Subcutaneous abdominal adipose tissue (tissue), 5 donors: Measurements from ENCODE around the gene FANCI.
"Not testable (repeated sequence)": the region's sequence is repeated elsewhere in the genome, so short reads cannot be mapped to it uniquely, and the experiment has no call there.

Source experiments
- H3K27ac ChIP-seq: one replicate; pipeline ENCODE4 v1.7.0; 2013; ENCODE audit warnings: low read depth, mild to moderate bottlenecking, inconsistent platforms, low read length, moderate library complexity
- H3K27me3 ChIP-seq, 5 donors: one replicate each; pipeline ENCODE4 v1.7.0; 2013; ENCODE audit warnings: low read length in 5 of 5, inconsistent platforms in 1 of 5; ENCODE audit not compliant: control insufficient read depth in 5 of 5, insufficient read depth in 4 of 5
- H3K36me3 ChIP-seq, 5 donors: one replicate each; pipeline ENCODE4 v1.7.0; 2013; ENCODE audit warnings: low read length in 5 of 5; ENCODE audit not compliant: control insufficient read depth in 5 of 5, insufficient read depth in 5 of 5
- H3K4me1 ChIP-seq, 5 donors: one replicate each; pipeline ENCODE4 v1.7.0; 2013; ENCODE audit warnings: low read length in 5 of 5, mild to moderate bottlenecking in 3 of 5, moderate library complexity in 1 of 5; ENCODE audit not compliant: control insufficient read depth in 5 of 5, insufficient read depth in 5 of 5
- H3K4me3 ChIP-seq, 5 donors: one replicate each; pipeline ENCODE4 v1.7.0; 2013; ENCODE audit warnings: low read length in 5 of 5, low read depth in 1 of 5
- H3K9ac ChIP-seq, 5 donors: one replicate each; pipeline ENCODE4 v1.7.0; 2013; ENCODE audit warnings: low read length in 5 of 5, mild to moderate bottlenecking in 4 of 5, moderate library complexity in 3 of 5
- H3K9me3 ChIP-seq, 5 donors: one replicate each; pipeline ENCODE4 v1.7.0; 2013; ENCODE audit warnings: low read length in 5 of 5; ENCODE audit not compliant: control insufficient read depth in 5 of 5
- donor health status: healthy.
- donor health status: healthy.
- donor health status: healthy.
- donor health status: healthy.
- donor health status: healthy.

Gene FANCI

DNA sequence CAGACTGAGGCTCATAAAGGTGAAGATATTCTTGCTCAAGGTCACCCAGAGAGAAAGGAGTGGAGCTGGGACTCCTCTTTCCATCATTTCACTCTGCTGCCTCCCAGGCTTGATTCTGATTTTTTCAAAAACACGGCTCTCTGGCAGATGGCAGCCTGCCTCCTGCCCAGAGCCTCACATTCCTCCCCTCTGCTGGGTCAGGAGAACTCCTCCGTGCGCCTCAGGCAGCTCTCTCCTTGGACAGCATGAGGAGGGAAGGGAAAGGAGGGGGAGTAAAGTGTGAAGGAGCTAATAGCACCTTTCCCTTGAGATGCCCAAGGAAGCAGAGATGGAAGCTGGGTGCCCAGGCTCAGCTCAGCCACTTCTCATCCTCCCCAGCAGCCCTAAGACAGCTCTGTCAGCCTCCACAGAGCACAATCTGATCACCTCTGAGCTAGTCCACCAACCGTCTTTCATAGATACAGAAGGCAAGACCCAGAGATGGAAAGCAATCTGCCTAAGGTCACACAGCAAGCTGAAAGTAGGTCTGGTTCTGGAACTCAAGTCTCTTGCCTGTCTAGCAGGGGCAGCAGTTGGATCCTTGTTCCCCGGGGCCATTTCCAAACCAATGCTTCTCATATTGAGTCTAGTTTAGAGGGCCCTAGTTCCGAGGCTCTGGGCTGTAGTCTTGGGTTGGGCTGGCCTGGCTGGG lies 25.9 kb upstream of the FANCI start:
- peaks cover 0 to 5% (median 0%) of the 10 kb centered on the region in 5 donors for H3K4me1 ChIP-seq
- H3K27ac ChIP-seq: no peak overlapping the region
- no peaks in the 10 kb centered on the region for H3K36me3 ChIP-seq
- H3K9ac ChIP-seq: no peak overlapping the region
- no peaks in the 10 kb centered on the region for H3K9me3 ChIP-seq
- H3K27me3 ChIP-seq: no peaks in the 10 kb centered on the region
- no peak overlapping the region for H3K4me3 ChIP-seq

DNA sequence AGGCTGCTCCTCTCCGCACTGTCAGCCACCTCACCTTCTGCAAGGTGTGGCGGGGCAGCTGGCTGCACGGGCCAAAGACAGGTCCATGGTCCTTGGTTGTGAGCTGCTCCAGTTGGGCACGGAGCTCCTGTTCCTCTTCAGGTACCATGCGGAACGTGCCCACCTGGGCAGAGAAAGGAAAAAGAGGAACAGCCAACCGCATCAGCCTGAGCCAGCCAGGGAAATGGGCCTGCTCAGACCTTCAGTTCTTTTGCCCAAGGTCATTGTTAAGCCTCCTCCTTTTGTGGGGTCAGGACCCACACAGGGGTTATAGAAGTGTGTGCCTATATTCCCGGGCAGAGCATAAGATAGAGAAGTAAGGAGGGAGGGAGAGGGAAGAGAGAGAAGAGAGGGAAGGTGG lies 25.2 kb upstream of the FANCI start:
- no peaks in the 10 kb centered on the region for H3K9me3 ChIP-seq
- H3K9ac ChIP-seq: no peak overlapping the region
- H3K36me3 ChIP-seq: no peaks in the 10 kb centered on the region
- no peak overlapping the region for H3K4me3 ChIP-seq
- H3K4me1 ChIP-seq: peaks cover 0 to 5% (median 0%) of the 10 kb centered on the region in 5 donors
- H3K27me3 ChIP-seq: no peaks in the 10 kb centered on the region
- no peak overlapping the region for H3K27ac ChIP-seq

DNA sequence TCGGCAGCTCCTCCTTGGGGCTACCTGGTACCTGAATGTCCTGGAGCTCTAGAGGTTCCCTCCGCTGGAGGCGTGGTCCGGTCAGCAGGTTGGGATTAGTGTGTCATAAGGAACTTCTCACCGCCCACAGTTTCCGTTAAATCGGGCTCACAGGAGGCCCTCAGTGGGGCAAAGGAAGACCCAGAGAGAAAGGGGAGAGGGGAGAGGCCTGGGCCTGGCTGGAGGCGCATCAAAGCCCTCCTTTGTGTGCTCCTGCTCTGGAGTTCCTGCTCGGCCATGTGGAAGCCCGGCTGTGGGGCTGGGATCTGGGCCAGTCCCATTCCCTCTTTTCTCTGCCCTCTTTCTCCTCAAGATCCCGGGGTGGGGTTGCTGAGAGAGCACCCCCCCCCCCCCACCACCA lies 22.2 kb upstream of the FANCI start, which contains the start of gene RLBP1:
Gene RLBP1, minus strand, starts transcription at position 37 of the 400 bp plus-strand sequence. CDS start 2,604 bp downstream, outside the sequence.
- Histone ChIP-seq H3K4me1 (peaks cover 0 to 5% (median 0%) of the 10 kb centered on the region in 5 donors), H3K4me3 (no peak within 1 kb of the TSS), H3K27ac (no peak within 1 kb of the TSS), H3K27me3 (no peaks in the 10 kb centered on the region), H3K9ac (no peak within 1 kb of the TSS), H3K9me3 (no peaks in the 10 kb centered on the region), H3K36me3 (no peaks in the 10 kb centered on the region)

DNA sequence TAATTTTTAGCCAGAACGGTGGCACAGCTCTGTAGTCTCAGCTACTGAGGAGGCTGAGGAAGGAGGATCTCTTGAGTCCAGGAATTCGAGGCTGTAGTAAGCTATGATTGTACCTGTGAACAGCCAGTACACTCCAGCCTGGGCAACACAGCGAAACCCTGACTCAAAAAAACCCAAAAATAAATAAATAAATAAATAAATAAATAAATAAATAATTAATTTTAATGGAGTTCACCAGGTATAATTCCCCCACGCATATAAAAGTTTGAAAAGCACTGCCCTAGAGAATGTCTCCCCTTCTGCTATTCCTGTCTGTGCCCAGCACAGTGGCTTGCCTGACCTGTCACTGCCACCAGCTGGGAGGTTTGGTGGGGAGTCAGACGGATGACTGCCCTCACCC lies 18.2 kb upstream of the FANCI start:
- Histone ChIP-seq H3K9me3 (no peaks in the 10 kb centered on the region), H3K27ac (no peak overlapping the region), H3K27me3 (no peaks in the 10 kb centered on the region), H3K4me1 (no peaks in the 10 kb centered on the region), H3K4me3 (no peak overlapping the region), H3K36me3 (no peaks in the 10 kb centered on the region), H3K9ac (no peak overlapping the region)

DNA sequence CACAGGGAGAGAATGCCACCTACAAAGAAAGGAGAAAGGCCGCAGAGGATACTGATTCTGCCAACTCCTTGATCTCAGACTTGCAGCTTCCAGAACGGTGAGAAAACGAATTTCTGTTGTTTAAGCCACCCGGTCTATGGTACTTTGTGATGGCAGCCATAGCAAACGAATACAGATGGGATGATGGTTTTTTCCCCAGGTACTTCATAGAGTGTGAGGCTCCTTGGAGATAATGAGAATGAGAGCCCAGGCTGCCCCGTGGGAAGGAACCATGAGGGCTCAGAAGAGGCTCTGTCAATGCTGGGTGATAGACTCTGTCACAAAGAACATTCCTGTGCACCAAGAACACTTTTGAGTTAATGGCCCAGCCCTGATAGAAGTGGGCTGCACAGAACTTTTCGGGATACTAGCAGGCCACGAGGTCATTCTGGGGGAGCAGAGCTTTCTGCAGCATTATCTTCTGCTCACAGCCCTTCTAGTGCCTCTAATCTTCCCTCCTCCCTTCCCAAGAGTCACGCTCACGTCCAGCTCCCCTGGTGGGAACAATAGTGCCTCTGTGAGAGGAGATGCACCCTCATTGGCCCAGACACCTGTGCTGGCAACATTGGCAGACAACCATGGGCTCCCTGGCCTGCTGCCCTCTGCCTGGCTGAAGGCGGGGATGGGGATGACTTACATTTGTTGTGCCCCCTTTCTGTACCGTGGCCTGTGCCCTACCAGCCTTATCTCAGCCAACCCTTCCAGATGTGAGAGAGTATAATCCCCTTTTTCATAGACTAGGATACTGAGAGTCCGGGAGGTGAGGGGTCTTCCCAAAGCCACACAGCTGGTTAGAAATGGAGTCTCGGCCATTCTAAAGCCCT lies 17.2 kb upstream of the FANCI start:
- no peaks in the 10 kb centered on the region for H3K4me1 ChIP-seq
- no peaks in the 10 kb centered on the region for H3K9me3 ChIP-seq
- H3K27me3 ChIP-seq: no peaks in the 10 kb centered on the region
- no peak overlapping the region for H3K27ac ChIP-seq
- H3K4me3 ChIP-seq: no peak overlapping the region
- no peak overlapping the region for H3K9ac ChIP-seq
- no peaks in the 10 kb centered on the region for H3K36me3 ChIP-seq

DNA sequence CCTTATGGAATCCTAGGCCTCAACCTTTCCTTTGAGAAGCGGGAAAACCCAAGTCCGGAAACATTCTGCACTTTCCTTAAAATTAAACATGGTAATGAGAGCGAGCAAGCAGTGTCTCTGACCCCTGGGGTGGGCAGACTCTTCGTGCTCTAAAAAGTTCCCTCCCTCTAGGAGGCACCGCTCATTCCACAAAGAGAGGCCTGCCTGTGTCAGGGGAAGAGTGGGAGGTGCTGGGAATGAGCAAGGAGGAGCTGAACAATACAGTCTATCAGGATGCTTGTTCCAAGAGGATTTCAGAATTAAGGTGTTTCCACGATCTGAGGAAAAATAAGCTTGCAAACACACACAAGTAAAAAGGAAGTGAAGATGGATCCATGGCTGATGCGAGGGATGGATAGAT lies 16.4 kb upstream of the FANCI start:
- Histone ChIP-seq H3K36me3 (no peaks in the 10 kb centered on the region), H3K9me3 (no peaks in the 10 kb centered on the region), H3K27ac (no peak overlapping the region), H3K4me1 (no peaks in the 10 kb centered on the region), H3K27me3 (no peaks in the 10 kb centered on the region), H3K9ac (no peak overlapping the region), H3K4me3 (no peak overlapping the region)

DNA sequence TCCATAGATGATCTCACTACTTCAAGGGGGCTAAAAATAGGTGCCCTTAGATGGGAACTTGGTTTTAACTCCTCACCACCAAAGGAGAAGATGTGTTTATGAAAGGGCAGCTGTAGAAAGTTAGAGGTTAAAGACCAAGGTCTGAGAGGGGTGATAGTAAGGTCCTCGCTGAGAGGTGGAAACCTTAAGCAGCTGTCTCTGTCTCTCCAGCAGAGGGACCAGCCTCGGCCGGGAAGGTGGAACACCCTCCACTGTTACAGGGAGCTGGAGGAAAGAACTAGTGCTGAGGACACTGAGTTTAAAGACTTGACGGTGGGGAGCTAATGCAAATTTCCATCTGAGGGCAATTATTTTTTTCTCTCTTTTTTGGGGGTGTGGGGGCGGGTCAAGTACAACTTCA lies 13.5 kb upstream of the FANCI start:
- no peak overlapping the region for H3K27ac ChIP-seq
- no peak overlapping the region for H3K9ac ChIP-seq
- no peak overlapping the region for H3K4me3 ChIP-seq
- H3K27me3 ChIP-seq: no peaks in the 10 kb centered on the region
- H3K4me1 ChIP-seq: no peaks in the 10 kb centered on the region
- no peaks in the 10 kb centered on the region for H3K36me3 ChIP-seq
- H3K9me3 ChIP-seq: no peaks in the 10 kb centered on the region

DNA sequence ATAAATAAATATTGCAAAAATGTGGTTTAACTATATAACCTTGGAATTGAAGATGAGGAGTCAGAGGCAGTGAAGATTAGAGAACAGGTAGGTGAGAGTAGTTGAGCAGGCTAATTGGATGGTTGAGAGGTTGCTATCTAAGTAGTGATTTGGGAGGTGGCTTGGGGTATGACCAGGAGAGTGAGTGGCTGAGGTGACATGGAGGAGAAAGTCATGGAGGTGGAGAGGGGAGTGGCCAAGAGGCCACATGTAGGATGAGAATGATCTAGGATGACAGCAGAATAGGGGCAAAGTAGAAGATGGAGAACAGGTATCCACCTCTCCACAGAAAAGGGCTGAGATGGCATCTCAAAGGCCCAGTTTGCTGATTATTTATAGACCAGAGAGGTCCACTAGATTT lies 11.9 kb upstream of the FANCI start:
- Histone ChIP-seq H3K27me3 (no peaks in the 10 kb centered on the region), H3K9ac (no peak overlapping the region), H3K4me3 (no peak overlapping the region), H3K9me3 (no peaks in the 10 kb centered on the region), H3K27ac (no peak overlapping the region), H3K4me1 (no peaks in the 10 kb centered on the region), H3K36me3 (no peaks in the 10 kb centered on the region)

DNA sequence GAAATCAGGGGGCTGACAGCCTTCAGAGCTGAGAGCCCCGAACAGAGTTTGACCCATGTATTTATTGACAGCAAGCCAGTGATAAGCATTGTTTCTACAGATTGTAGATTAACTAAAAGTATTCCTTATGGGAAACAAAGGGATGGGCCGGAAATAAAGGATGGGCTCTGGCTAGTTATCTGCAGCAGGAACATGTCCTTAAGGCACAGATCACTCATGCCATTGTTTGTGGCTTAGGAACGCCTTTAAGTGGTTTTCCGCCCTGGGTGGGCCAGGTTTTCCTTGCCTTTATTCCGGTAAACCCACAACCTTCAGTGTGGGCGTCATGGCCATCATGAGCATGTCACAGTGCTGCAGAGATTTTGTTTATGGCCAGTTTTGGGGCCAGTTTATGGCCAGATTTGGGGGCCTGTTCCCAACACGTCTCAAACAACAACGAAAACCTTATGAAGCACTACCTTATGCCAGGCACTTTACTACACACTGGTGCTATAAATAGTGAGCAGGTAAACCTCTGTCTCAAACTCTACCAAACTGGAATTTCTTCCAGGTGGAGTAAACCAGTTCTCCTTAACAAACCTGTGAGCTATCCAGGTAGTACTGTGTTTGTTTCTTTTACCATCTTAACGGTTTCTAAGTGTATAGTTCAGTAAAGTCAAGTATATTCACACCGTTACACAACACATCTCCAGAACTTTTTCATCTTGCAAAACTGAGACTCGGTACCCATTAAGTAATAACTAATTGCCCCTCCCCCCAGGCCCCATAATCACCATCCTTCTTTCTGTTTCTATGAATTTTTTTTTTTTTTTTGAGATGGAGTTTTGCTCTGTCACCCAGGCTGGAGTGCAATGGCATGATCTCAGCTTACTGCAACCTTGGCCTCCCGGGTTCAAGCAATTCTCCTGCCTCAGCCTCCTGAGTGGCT lies 3.6 kb upstream of the FANCI start:
- not testable (repeated sequence) for H3K27me3 ChIP-seq, H3K27ac ChIP-seq, H3K9ac ChIP-seq, H3K36me3 ChIP-seq, H3K4me3 ChIP-seq, H3K9me3 ChIP-seq
- H3K4me1 ChIP-seq: peaks cover 0 to 22% (median 17%) of the 10 kb centered on the region in 5 donors
